Measurements from ENCODE around the gene AP5Z1.

- TF ChIP-seq POLR2A (IDR thresholded peaks at IDR 0.05; ENCODE audit: low read depth, low read length) (no peak), POLR2AphosphoS5 (IDR thresholded peaks at IDR 0.05; ENCODE audit: low read depth, low read length) (no peak)
Measured at GRCh38 chr7:4823441-4824119, 48.2 kb downstream of the AP5Z1 start.
